Measurements from ENCODE around the gene GSTM1. TPM values are rescaled to one million over a fixed set of nuclear protein-coding genes. Genes with fewer than 3 reads are reported as not detected.
"Not testable (repeated sequence)": the region's sequence is repeated elsewhere in the genome, so short reads cannot be mapped to it uniquely, and the experiment has no call there.

GSTM1 gene
- polyA plus RNA-seq, 3 donors = 13.5 to 27.7 TPM; not detected in 1

- H3K4me3 ChIP-seq (replicated peaks in 1 of 3; ENCODE audit: low read depth in 2 of 3, low read length in 3 of 3); H3K4me3 Mint-ChIP-seq; H4K20me1 ChIP-seq (ENCODE audit: insufficient read depth, low read length); H3K4me2 ChIP-seq (replicated peaks; ENCODE audit: extremely low read depth, low read length, poor library complexity, severe bottlenecking); DNase-seq; H3K27ac ChIP-seq (ENCODE audit: low read depth in 1 of 2, low read length in 2 of 2); H3K27ac Mint-ChIP-seq; H3K36me3 ChIP-seq (replicated peaks in 1 of 2; ENCODE audit: control insufficient read depth in 1 of 2, insufficient read depth in 2 of 2, low read length in 2 of 2); intact Hi-C loops (cut with micrococcal nuclease); H2AFZ ChIP-seq (ENCODE audit: insufficient read depth, low read depth, low read length, poor library complexity, severe bottlenecking); H3K9ac ChIP-seq (ENCODE audit: insufficient read depth, low read length, poor library complexity, severe bottlenecking); H3K79me2 ChIP-seq (ENCODE audit: insufficient read depth, low read length): not testable (repeated sequence)
- H3K4me1 ChIP-seq (ENCODE audit: control insufficient read depth in 1 of 2, insufficient read depth in 2 of 2, low read length in 2 of 2) = peaks cover 7 to 10% of the 10 kb centered on the region in 2 donors
- H3K9me3 ChIP-seq (replicated peaks in 1 of 2; ENCODE audit: control insufficient read depth in 1 of 2, insufficient read depth in 1 of 2, low read length in 2 of 2) = peaks cover 25% of the 10 kb centered on the region in 2 donors
- peaks cover 3 to 13% (median 11%) of the 10 kb centered on the region in 3 donors for H3K27me3 Mint-ChIP-seq (ENCODE audit: low read depth in 3 of 3)
- H3K4me1 Mint-ChIP-seq = peaks cover 15% of the 10 kb centered on the region
- peaks cover 0 to 11% of the 10 kb centered on the region in 2 donors for H3K27me3 ChIP-seq (ENCODE audit: control insufficient read depth in 2 of 2, insufficient read depth in 2 of 2, low read length in 2 of 2)
- H3K9me3 Mint-ChIP-seq = peaks cover 22 to 40% (median 29%) of the 10 kb centered on the region in 7 donors
- H3K36me3 Mint-ChIP-seq = peaks cover 0 to 11% of the 10 kb centered on the region in 2 donors
Observed at GRCh38 chr1:109709822-109710221, 22.2 kb downstream of the GSTM1 start.

DNA sequence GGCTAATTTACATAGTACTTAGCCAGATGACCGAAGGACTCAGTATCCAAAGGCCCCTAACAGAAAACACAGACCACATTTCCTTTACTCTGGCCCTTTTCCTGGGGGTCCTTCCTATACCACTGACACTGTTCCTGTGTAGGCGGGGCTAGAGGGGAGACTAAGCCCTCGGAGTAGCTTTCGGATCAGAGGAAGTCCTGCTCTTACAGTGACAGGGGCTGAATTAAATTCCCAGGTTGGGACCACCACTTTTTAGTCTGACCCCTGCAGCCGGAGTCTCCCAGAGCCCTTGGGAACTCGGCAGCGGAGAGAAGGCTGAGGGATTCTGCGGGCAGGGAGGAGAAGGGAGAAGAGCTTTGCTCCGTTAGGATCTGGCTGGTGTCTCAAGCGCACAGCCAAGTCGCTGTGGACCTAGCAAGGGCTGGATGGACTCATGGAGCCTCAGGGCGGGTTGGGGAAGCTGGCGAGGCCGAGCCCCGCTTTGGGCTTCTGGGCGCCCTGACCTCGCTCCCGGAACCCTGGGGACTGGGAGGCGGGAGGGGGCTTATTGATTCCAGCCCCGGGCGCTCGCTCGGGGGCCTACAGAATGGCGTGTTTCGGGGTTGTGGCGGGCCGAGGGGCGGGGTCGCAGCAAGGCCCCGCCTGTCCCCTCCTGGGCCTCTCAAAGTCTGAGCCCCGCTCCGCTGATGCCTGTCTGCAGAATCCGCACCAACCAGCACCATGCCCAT is 24.1 kb downstream of the GSTM1 start, which contains the start of gene GSTM5:
Gene GSTM5 (plus strand): TSS at position 659 of the 728 bp plus-strand sequence. CDS start 62 bp downstream, at position 721.
- H4K20me1 ChIP-seq (ENCODE audit: insufficient read depth, low read length); intact Hi-C loops (cut with micrococcal nuclease); H3K4me1 Mint-ChIP-seq; H3K36me3 ChIP-seq (replicated peaks in 1 of 2; ENCODE audit: control insufficient read depth in 1 of 2, insufficient read depth in 2 of 2, low read length in 2 of 2); H3K4me1 ChIP-seq (ENCODE audit: control insufficient read depth in 1 of 2, insufficient read depth in 2 of 2, low read length in 2 of 2); H3K27ac ChIP-seq (ENCODE audit: low read depth in 1 of 2, low read length in 2 of 2); H3K79me2 ChIP-seq (ENCODE audit: insufficient read depth, low read length); DNase-seq: not testable (repeated sequence)
- Mint-ChIP-seq H3K9me3 (peaks cover 21 to 37% (median 26%) of the 10 kb centered on the region in 7 donors), H3K4me3 (peak within 1 kb of the TSS; percentile 56 to 68), H3K36me3 (peaks cover 0 to 11% of the 10 kb centered on the region in 2 donors), H3K27me3 (ENCODE audit: low read depth in 3 of 3) (peaks cover 3 to 13% (median 11%) of the 10 kb centered on the region in 3 donors), H3K27ac (peak within 1 kb of the TSS in 1 of 7 donors; percentile 72)
- Histone ChIP-seq H3K27me3 (ENCODE audit: control insufficient read depth in 2 of 2, insufficient read depth in 2 of 2, low read length in 2 of 2) (peaks cover 0 to 11% of the 10 kb centered on the region in 2 donors), H3K9me3 (replicated peaks in 1 of 2; ENCODE audit: control insufficient read depth in 1 of 2, insufficient read depth in 1 of 2, low read length in 2 of 2) (peaks cover 23 to 25% of the 10 kb centered on the region in 2 donors), H3K4me3 (replicated peaks in 1 of 3; ENCODE audit: low read depth in 2 of 3, low read length in 3 of 3) (peak within 1 kb of the TSS in 1 of 3 experiments; percentile 57), H2AFZ (ENCODE audit: insufficient read depth, low read depth, low read length, poor library complexity, severe bottlenecking) (peak within 1 kb of the TSS; percentile 65), H3K4me2 (replicated peaks; ENCODE audit: extremely low read depth, low read length, poor library complexity, severe bottlenecking) (peak within 1 kb of the TSS; percentile 66), H3K9ac (ENCODE audit: insufficient read depth, low read length, poor library complexity, severe bottlenecking) (peak within 1 kb of the TSS; percentile 15)
- WGBS (ENCODE audit: insufficient coverage) = 48% methylated on average over 21 of the region's 33 CpGs

All from CD14-positive monocyte (primary cell).